Peyer's patch (tissue), 4 donors: ENCODE measurements around the gene PCDHGB5.

Experiments used
- POLR2A ChIP-seq, 2 donors: fragments of 450-650 bp; IDR thresholded peaks; one replicate each; pipeline ENCODE4 v1.5.1; 2017; ENCODE audit warnings: antibody characterized with exemption in 2 of 2, mild to moderate bottlenecking in 2 of 2, moderate library complexity in 2 of 2
- TF ChIP-seq, protein P1 (sequence below), 6 experiments: fragments of 450-650 bp in 4 of 6; fragments of 200-600 bp in 2 of 6; sonication (generic) in 1 of 6; IDR thresholded peaks; one replicate each; pipeline ENCODE4 v1.5.1; 2017 to 2019; ENCODE audit warnings: antibody characterized with exemption in 6 of 6, mild to moderate bottlenecking in 3 of 6, moderate library complexity in 1 of 6

- TF ChIP-seq, protein P1, sequence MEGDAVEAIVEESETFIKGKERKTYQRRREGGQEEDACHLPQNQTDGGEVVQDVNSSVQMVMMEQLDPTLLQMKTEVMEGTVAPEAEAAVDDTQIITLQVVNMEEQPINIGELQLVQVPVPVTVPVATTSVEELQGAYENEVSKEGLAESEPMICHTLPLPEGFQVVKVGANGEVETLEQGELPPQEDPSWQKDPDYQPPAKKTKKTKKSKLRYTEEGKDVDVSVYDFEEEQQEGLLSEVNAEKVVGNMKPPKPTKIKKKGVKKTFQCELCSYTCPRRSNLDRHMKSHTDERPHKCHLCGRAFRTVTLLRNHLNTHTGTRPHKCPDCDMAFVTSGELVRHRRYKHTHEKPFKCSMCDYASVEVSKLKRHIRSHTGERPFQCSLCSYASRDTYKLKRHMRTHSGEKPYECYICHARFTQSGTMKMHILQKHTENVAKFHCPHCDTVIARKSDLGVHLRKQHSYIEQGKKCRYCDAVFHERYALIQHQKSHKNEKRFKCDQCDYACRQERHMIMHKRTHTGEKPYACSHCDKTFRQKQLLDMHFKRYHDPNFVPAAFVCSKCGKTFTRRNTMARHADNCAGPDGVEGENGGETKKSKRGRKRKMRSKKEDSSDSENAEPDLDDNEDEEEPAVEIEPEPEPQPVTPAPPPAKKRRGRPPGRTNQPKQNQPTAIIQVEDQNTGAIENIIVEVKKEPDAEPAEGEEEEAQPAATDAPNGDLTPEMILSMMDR (IDR thresholded peaks at IDR 0.05) = no peak
- no peak for TF ChIP-seq POLR2A (IDR thresholded peaks at IDR 0.05)
These were observed 23.7 kb downstream of the PCDHGB5 start for GRCh38 chr5:141421489-141421855.
